Stimulated activated CD8-positive, alpha-beta memory T cell treated with anti-CD3 and anti-CD28 coated beads, Interleukin-15, amount 100 ng/mL, for 4 hours (primary cell): ENCODE data around the gene TAL1.

Experiments
- DNase-seq, 2 donors: peaks; one replicate each; pipeline ENCODE4 v3.0.0-alpha.2; 2020; ENCODE audit warnings: low read depth in 2 of 2

Gene TAL1

DNA sequence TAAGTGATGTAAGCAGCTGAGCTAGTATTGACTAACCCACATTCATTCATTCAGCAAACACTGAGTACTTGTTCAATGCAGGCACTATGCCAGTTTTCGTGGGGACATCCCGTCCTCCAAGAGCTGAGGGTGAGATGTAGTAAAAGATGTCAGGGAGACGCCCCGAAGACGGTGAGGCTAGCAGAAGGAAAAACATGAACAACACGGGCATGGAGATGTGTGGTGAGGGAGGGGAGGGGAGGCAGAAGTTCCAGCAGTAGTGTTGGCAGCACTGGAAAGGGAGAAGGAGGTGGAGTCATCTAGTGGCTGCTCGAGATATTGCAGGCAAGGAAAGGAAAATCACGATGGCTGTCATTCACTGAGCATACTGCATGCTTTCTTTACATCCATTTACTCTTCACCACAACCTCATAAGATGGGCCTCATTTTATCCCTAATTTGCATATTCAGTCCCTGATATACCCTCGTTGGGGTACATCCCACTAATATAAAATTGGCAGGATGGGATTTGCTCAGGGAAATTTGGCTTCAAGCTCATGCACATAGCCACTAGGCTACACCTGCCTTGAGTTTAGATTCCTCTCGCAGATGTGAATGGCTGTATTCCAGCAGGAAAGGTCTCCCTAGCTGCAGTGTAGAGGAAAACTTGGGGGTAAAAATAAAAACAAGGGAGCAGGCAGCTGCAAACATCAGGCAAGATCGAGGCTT, 56.6 kb downstream of the TAL1 start:
- no peak for DNase-seq

DNA sequence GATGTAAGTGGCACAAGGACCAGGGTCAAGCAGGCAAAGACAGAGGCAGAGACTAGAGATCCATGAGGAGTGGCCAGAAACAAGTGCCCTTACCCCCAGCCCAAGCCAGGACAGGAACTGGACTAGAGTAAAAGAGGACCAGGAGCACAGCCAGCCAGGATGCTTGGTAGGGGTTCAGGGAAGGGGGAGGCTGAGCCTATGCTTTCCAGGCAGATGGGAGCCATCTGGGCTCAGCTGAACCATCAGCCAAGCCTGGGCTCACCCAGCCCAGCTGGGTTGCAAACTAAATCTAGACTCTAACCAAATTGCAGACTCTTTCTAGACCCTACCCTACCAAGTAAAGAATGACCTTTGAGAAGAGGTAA, 57.4 kb downstream of the TAL1 start:
- DNase-seq: no peak

DNA sequence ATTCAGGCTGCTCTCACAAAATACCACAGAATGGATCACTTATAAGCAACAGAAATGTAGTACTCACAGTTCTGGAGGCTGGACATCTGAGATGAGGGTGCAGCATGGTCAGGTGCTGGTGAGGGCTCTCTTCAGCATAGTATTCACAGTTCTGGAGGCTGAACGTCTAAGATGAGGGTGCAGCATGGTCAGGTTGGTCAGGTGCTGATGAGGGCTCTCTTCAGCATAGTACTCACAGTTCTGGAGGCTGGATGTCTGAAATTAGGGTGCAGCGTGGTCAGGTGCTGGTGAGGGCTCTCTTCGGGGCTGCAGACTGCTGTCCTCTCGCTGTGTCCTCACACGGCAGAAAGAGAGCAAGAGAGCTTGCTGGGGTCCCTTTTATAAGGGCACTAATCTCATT, 59.2 kb downstream of the TAL1 start:
- DNase-seq: no peak
